Measurements from ENCODE around the gene KLF12. TPM values are rescaled to one million over a fixed set of nuclear protein-coding genes. Genes with fewer than 3 reads are reported as not detected.

The KLF12 gene
- total RNA-seq, 1 experiment from 2014 or later, result 8.5 TPM

DNA sequence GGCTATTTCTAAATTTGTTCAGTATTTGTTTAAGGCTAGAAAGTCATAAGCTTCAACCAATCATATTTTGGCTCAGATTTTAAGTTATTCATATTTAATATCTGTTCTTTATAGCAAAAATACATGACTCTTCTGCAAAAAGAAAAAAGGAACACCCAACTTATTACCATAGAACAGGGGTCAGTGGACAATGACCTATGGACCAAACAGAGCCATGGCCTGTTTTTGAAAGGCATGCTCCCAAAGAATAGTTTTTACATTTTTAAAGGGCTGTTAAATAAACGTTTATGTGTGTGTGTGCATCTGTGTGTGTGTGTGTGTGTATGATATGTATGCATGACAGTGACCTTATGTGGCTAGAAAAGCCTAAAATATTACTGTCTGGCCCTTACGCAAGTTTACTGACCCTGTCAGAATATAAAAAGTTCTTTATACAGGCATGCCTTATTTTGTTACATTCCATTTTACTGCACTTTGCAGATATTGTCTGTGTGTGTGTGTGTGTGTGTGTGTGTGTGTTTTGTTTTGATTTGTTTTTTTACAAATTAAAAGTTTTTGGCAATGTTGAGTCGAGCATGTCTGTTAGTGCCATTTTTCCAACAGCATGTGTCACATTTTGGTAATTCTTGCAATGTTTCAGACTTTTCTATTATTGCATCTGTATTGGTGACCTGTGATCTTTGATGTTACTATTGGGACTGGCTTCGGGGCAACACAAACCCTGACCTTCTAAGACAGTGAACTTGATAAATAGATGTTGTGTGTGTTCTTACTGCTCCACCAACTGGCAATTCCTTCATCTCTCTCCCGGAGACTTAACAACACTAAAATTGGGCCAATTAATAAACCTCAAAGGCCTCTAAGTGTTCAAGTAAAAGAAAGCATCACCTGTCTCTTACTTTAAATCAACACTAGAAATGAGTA is 22.0 kb downstream of the KLF12 start:
- no peak for DNase-seq (ENCODE audit: low spot score)
- CTCF ChIA-PET, result no interaction called here
- Mint-ChIP-seq H3K27ac (peak overlapping the region; percentile 50), H3K9me3 (peaks cover 29% of the 10 kb centered on the region), H3K36me3 (peaks cover 22% of the 10 kb centered on the region), H3K4me1 (peaks cover 15% of the 10 kb centered on the region), H3K4me3 (no peak overlapping the region), H3K27me3 (ENCODE audit: low read depth) (no peaks in the 10 kb centered on the region)
- POLR2A ChIA-PET, result no interaction called here
- TF ChIP-seq NFYB (CRISPR knock-in tag; conservative IDR thresholded peaks at IDR 0.05; ENCODE audit: low read depth) (no peak), JAZF1 (CRISPR knock-in tag; IDR thresholded peaks at IDR 0.05) (no peak), USF2 (CRISPR knock-in tag; IDR thresholded peaks at IDR 0.05) (no peak), GRHL2 (CRISPR knock-in tag; IDR thresholded peaks at IDR 0.05; ENCODE audit: insufficient replicate concordance, severe bottlenecking) (no peak), ZNF396 (CRISPR knock-in tag; IDR thresholded peaks at IDR 0.05; ENCODE audit: borderline replicate concordance) (no peak), GTF2I (CRISPR knock-in tag; conservative IDR thresholded peaks at IDR 0.05) (no peak)
- TF ChIP-seq, protein P1, sequence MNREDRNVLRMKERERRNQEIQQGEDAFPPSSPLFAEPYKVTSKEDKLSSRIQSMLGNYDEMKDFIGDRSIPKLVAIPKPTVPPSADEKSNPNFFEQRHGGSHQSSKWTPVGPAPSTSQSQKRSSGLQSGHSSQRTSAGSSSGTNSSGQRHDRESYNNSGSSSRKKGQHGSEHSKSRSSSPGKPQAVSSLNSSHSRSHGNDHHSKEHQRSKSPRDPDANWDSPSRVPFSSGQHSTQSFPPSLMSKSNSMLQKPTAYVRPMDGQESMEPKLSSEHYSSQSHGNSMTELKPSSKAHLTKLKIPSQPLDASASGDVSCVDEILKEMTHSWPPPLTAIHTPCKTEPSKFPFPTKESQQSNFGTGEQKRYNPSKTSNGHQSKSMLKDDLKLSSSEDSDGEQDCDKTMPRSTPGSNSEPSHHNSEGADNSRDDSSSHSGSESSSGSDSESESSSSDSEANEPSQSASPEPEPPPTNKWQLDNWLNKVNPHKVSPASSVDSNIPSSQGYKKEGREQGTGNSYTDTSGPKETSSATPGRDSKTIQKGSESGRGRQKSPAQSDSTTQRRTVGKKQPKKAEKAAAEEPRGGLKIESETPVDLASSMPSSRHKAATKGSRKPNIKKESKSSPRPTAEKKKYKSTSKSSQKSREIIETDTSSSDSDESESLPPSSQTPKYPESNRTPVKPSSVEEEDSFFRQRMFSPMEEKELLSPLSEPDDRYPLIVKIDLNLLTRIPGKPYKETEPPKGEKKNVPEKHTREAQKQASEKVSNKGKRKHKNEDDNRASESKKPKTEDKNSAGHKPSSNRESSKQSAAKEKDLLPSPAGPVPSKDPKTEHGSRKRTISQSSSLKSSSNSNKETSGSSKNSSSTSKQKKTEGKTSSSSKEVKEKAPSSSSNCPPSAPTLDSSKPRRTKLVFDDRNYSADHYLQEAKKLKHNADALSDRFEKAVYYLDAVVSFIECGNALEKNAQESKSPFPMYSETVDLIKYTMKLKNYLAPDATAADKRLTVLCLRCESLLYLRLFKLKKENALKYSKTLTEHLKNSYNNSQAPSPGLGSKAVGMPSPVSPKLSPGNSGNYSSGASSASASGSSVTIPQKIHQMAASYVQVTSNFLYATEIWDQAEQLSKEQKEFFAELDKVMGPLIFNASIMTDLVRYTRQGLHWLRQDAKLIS (CRISPR knock-in tag; IDR thresholded peaks at IDR 0.05; ENCODE audit: borderline replicate concordance), result no peak
- ATAC-seq, result no peak

GRCh38 chr13:74111399-74111798 is 22.8 kb downstream of the KLF12 start:
- CTCF ChIA-PET, result no interaction called here
- POLR2A ChIA-PET, result no interaction called here

More at GRCh38 chr13:74111399-74111798, 22.8 kb downstream of the KLF12 start:
- H3K27ac Mint-ChIP-seq, result no peak overlapping the region
- DNase-seq (ENCODE audit: low spot score), result no peak
- no peak for ATAC-seq
- H3K9me3 Mint-ChIP-seq, result peaks cover 27% of the 10 kb centered on the region
- H3K36me3 Mint-ChIP-seq, result peaks cover 20% of the 10 kb centered on the region
- TF ChIP-seq ESRRA (CRISPR knock-in tag; IDR thresholded peaks at IDR 0.05; ENCODE audit: borderline replicate concordance) (no peak), E2F1 (CRISPR knock-in tag; IDR thresholded peaks at IDR 0.05) (no peak), ZMAT4 (CRISPR knock-in tag; IDR thresholded peaks at IDR 0.05) (no peak), EMX1 (CRISPR knock-in tag; IDR thresholded peaks at IDR 0.05) (no peak), ZBTB21 (CRISPR knock-in tag; IDR thresholded peaks at IDR 0.05; ENCODE audit: borderline replicate concordance) (no peak), ZNF396 (CRISPR knock-in tag; IDR thresholded peaks at IDR 0.05; ENCODE audit: borderline replicate concordance) (no peak), JAZF1 (CRISPR knock-in tag; IDR thresholded peaks at IDR 0.05) (no peak), MYBL2 (CRISPR knock-in tag; IDR thresholded peaks at IDR 0.05) (no peak), ZNF263 (CRISPR knock-in tag; IDR thresholded peaks at IDR 0.05; ENCODE audit: low read depth) (no peak), ZNF317 (CRISPR knock-in tag; IDR thresholded peaks at IDR 0.05; ENCODE audit: borderline replicate concordance, low read depth) (no peak)
- TF ChIP-seq, protein P2, sequence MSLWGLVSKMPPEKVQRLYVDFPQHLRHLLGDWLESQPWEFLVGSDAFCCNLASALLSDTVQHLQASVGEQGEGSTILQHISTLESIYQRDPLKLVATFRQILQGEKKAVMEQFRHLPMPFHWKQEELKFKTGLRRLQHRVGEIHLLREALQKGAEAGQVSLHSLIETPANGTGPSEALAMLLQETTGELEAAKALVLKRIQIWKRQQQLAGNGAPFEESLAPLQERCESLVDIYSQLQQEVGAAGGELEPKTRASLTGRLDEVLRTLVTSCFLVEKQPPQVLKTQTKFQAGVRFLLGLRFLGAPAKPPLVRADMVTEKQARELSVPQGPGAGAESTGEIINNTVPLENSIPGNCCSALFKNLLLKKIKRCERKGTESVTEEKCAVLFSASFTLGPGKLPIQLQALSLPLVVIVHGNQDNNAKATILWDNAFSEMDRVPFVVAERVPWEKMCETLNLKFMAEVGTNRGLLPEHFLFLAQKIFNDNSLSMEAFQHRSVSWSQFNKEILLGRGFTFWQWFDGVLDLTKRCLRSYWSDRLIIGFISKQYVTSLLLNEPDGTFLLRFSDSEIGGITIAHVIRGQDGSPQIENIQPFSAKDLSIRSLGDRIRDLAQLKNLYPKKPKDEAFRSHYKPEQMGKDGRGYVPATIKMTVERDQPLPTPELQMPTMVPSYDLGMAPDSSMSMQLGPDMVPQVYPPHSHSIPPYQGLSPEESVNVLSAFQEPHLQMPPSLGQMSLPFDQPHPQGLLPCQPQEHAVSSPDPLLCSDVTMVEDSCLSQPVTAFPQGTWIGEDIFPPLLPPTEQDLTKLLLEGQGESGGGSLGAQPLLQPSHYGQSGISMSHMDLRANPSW (CRISPR knock-in tag; conservative IDR thresholded peaks at IDR 0.05; ENCODE audit: low read depth), result no peak
- H3K4me1 Mint-ChIP-seq, result peaks cover 18% of the 10 kb centered on the region
- no peaks in the 10 kb centered on the region for H3K27me3 Mint-ChIP-seq (ENCODE audit: low read depth)
- H3K4me3 Mint-ChIP-seq, result no peak overlapping the region

Data from WTC11 (cell line).